H1 (cell line): ENCODE measurements around the gene TBX18. TPM values are rescaled to one million over a fixed set of nuclear protein-coding genes. Genes with fewer than 3 reads are reported as not detected.

Source experiments
- CTCF ChIA-PET: fragments of 300-600 bp; sonication (Branson Sonifier 250); formaldehyde crosslinking; loops from one replicate; lab custom pipeline; 2021; ENCODE audit not compliant: partially characterized antibody; lab: Charles Lee
- POLR2A ChIA-PET: fragments of 300-600 bp; sonication (Branson Sonifier 250); formaldehyde crosslinking; loops from one replicate; lab custom pipeline; 2021; ENCODE audit warnings: inconsistent platforms; ENCODE audit not compliant: partially characterized antibody; lab: Charles Lee
- DNase-seq, 2 experiments: peaks; one replicate each; pipeline versions ENCODE4 v3.0.0 to v3.0.0-alpha.2; 2010 to 2022; ENCODE audit warnings: low spot score in 2 of 2, low read depth in 1 of 2, mixed read lengths in 1 of 2
- FAIRE-seq: peaks from 2 replicates; lab custom pipeline; 2011; peaks lifted over from hg19 to GRCh38; lab: Jason Lieb, UNC
- H2AFZ ChIP-seq: 2 replicates; pipeline ENCODE4 v1.8.1; 2012; ENCODE audit warnings: low read length, inconsistent platforms
- H2AK5ac ChIP-seq: 2 replicates; pipeline ENCODE4 v1.6.1; 2013; ENCODE audit warnings: low read depth, low read length
- H2BK120ac ChIP-seq: replicated peaks from 2 replicates; pipeline ENCODE3; 2013; ENCODE audit warnings: low read depth, low read length, inconsistent platforms
- H2BK12ac ChIP-seq: 2 replicates; pipeline ENCODE4 v1.6.1; 2013; ENCODE audit warnings: low read depth, low read length
- H2BK15ac ChIP-seq: 2 replicates; pipeline ENCODE4 v1.6.1; 2013; ENCODE audit warnings: low read length
- H2BK20ac ChIP-seq: 2 replicates; pipeline ENCODE4 v1.6.1; 2013; ENCODE audit warnings: low read length
- H2BK5ac ChIP-seq: 2 replicates; pipeline ENCODE4 v1.6.1; 2013; ENCODE audit warnings: low read depth, low read length
- H3K14ac ChIP-seq: 2 replicates; pipeline ENCODE4 v1.6.1; 2013; ENCODE audit warnings: inconsistent platforms; ENCODE audit not compliant: insufficient read length
- H3K18ac ChIP-seq: 2 replicates; pipeline ENCODE4 v1.6.1; 2013; ENCODE audit warnings: low read length; ENCODE audit errors: extremely low read depth
- H3K23ac ChIP-seq: 2 replicates; pipeline ENCODE4 v1.6.1; 2013; ENCODE audit warnings: inconsistent platforms; ENCODE audit not compliant: insufficient read length
- H3K23me2 ChIP-seq: 2 replicates; pipeline ENCODE4 v1.6.1; 2013; ENCODE audit warnings: low read depth, low read length
- H3K27ac ChIP-seq: 2 replicates; pipeline ENCODE4 v1.6.1; 2011; ENCODE audit warnings: low read depth, low read length, inconsistent platforms
- H3K27me3 ChIP-seq, 4 experiments: replicated peaks in 1 of 4; 1 replicate in 1 of 4; 2 replicates in 3 of 4; pipeline versions ENCODE4 v1.6.1 to v1.8.1; 2011 to 2013; ENCODE audit warnings: low read length in 3 of 4, mild to moderate bottlenecking in 3 of 4, inconsistent platforms in 2 of 4, mixed read lengths in 2 of 4, moderate library complexity in 1 of 4; ENCODE audit not compliant: control insufficient read depth in 3 of 4, insufficient read depth in 3 of 4; ENCODE audit errors: extremely low read depth in 1 of 4
- H3K36me3 ChIP-seq, 4 experiments: 2 replicates each; pipeline versions ENCODE4 v1.6.1 to v1.8.1; 2011 to 2013; ENCODE audit warnings: mild to moderate bottlenecking in 4 of 4, low read length in 3 of 4, moderate library complexity in 2 of 4, control low read depth in 1 of 4, inconsistent platforms in 1 of 4; ENCODE audit not compliant: insufficient read depth in 4 of 4, control insufficient read depth in 2 of 4
- H3K4ac ChIP-seq: replicated peaks from 2 replicates; pipeline ENCODE3; 2013; ENCODE audit warnings: low read length, low read depth, mixed read lengths, inconsistent platforms; ENCODE audit not compliant: insufficient read length
- H3K4me1 ChIP-seq, 4 experiments: replicated peaks in 1 of 4; 1 replicate in 1 of 4; 2 replicates in 3 of 4; pipeline versions ENCODE4 v1.6.1 to v1.8.1; 2011 to 2013; ENCODE audit warnings: low read length in 3 of 4, inconsistent platforms in 2 of 4, mixed read lengths in 1 of 4; ENCODE audit not compliant: insufficient read depth in 4 of 4, control insufficient read depth in 3 of 4
- H3K4me2 ChIP-seq, 2 experiments: 2 replicates each; pipeline versions ENCODE4 v1.6.1 to v1.8.1; 2011 to 2013; ENCODE audit warnings: low read depth in 2 of 2, low read length in 2 of 2, control low read depth in 1 of 2, inconsistent platforms in 1 of 2, mild to moderate bottlenecking in 1 of 2; ENCODE audit not compliant: insufficient read depth in 1 of 2
- H3K4me3 ChIP-seq, 4 experiments: fragments of 200-600, 300-600 bp in 1 of 4; sonication (generic), shearing (Covaris generic), sonication (Bioruptor Twin) in 1 of 4; 2 replicates each; pipeline versions ENCODE4 v1.5.1 to v1.8.1; 2011 to 2016; ENCODE audit warnings: low read length in 4 of 4, low read depth in 3 of 4, control low read depth in 2 of 4, inconsistent platforms in 2 of 4, mild to moderate bottlenecking in 2 of 4, mixed read lengths in 1 of 4, moderate library complexity in 1 of 4; ENCODE audit not compliant: insufficient read depth in 2 of 4; ENCODE audit errors: extremely low read depth in 1 of 4
- H3K56ac ChIP-seq: replicated peaks from 2 replicates; pipeline ENCODE3; 2013; ENCODE audit warnings: low read depth, mild to moderate bottlenecking, mixed read lengths, low read length, inconsistent platforms; ENCODE audit not compliant: insufficient read length
- H3K79me1 ChIP-seq: 2 replicates; pipeline ENCODE4 v1.6.1; 2013; ENCODE audit warnings: low read depth, low read length, control low read depth
- H3K79me2 ChIP-seq, 2 experiments: 2 replicates each; pipeline versions ENCODE4 v1.6.1 to v1.8.1; 2012 to 2013; ENCODE audit warnings: low read length in 2 of 2, mild to moderate bottlenecking in 2 of 2, inconsistent platforms in 1 of 2; ENCODE audit not compliant: insufficient read depth in 2 of 2, control insufficient read depth in 1 of 2
- H3K9ac ChIP-seq, 4 experiments: replicated peaks in 1 of 4; 1 replicate in 1 of 4; 2 replicates in 3 of 4; pipeline versions ENCODE4 v1.6.1 to v1.8.1; 2011 to 2013; ENCODE audit warnings: low read depth in 3 of 4, low read length in 3 of 4, control low read depth in 2 of 4, mild to moderate bottlenecking in 2 of 4, moderate library complexity in 2 of 4, inconsistent platforms in 1 of 4; ENCODE audit errors: extremely low read depth in 1 of 4
- H3K9me3 ChIP-seq, 2 experiments: 2 replicates each; pipeline versions ENCODE4 v1.6.1 to v1.8.1; 2012 to 2013; ENCODE audit warnings: mild to moderate bottlenecking in 2 of 2, moderate library complexity in 2 of 2, control low read depth in 1 of 2, inconsistent platforms in 1 of 2, low read depth in 1 of 2, low read length in 1 of 2, mixed read lengths in 1 of 2; ENCODE audit not compliant: insufficient read depth in 2 of 2
- H4K20me1 ChIP-seq, 2 experiments: replicated peaks in 1 of 2; 2 replicates each; pipeline versions ENCODE3 to v1.8.1; 2011 to 2013; ENCODE audit warnings: inconsistent platforms in 2 of 2, low read length in 2 of 2, mild to moderate bottlenecking in 1 of 2; ENCODE audit not compliant: insufficient read depth in 2 of 2, control insufficient read depth in 1 of 2
- H4K5ac ChIP-seq: 2 replicates; pipeline ENCODE4 v1.6.1; 2013; ENCODE audit warnings: low read length, low read depth, mixed read lengths, inconsistent platforms; ENCODE audit not compliant: insufficient read length
- H4K8ac ChIP-seq: 2 replicates; pipeline ENCODE4 v1.8.0; 2013; ENCODE audit warnings: mild to moderate bottlenecking, moderate library complexity, low read length, inconsistent platforms; ENCODE audit not compliant: insufficient read depth; ENCODE audit errors: extremely low read depth
- H4K91ac ChIP-seq: replicated peaks from 2 replicates; pipeline ENCODE3; 2013; ENCODE audit warnings: low read length, mixed read lengths, inconsistent platforms; ENCODE audit not compliant: insufficient read length
- ASH2L ChIP-seq: fragments of 200-600, 300-600 bp; sonication (generic); IDR thresholded peaks from one replicate; pipeline ENCODE4 v1.7.1; 2017; ENCODE audit warnings: low read length
- BACH1 ChIP-seq: IDR thresholded peaks from 2 replicates; pipeline ENCODE4 v1.6.1; 2012; ENCODE audit warnings: low read length, improper control_type of control experiment
- BRCA1 ChIP-seq: IDR thresholded peaks from 2 replicates; pipeline ENCODE4 v1.6.1; 2012; ENCODE audit warnings: low read depth, low read length, improper control_type of control experiment
- CEBPB ChIP-seq: IDR thresholded peaks from 2 replicates; pipeline ENCODE4 v1.6.1; 2012; ENCODE audit warnings: low read depth, low read length
- EP300 ChIP-seq, 2 experiments: IDR thresholded peaks; 1 replicate in 1 of 2; 2 replicates in 1 of 2; pipeline ENCODE4 v1.6.1; 2011 to 2012; ENCODE audit warnings: low read depth in 2 of 2, low read length in 2 of 2, mild to moderate bottlenecking in 2 of 2, borderline replicate concordance in 1 of 2, inconsistent platforms in 1 of 2, moderate library complexity in 1 of 2
- FOSL1 ChIP-seq: IDR thresholded peaks from 2 replicates; pipeline ENCODE4 v1.6.1; 2011; ENCODE audit warnings: mild to moderate bottlenecking, low read depth, low read length, moderate library complexity; ENCODE audit not compliant: insufficient read depth
- HDAC2 ChIP-seq, 2 experiments: fragments of 300-600 bp in 1 of 2; sonication (generic) in 1 of 2; IDR thresholded peaks; 2 replicates each; pipeline ENCODE4 v1.6.1; 2011 to 2012; ENCODE audit warnings: low read depth in 2 of 2, low read length in 2 of 2, mild to moderate bottlenecking in 2 of 2, moderate library complexity in 2 of 2, borderline replicate concordance in 1 of 2, inconsistent platforms in 1 of 2
- JUN ChIP-seq: IDR thresholded peaks from 2 replicates; pipeline ENCODE4 v1.6.1; 2011; ENCODE audit warnings: low read depth, mild to moderate bottlenecking, improper control_type of control experiment, low read length
- RAD21 ChIP-seq, 2 experiments: IDR thresholded peaks in 1 of 2; conservative IDR thresholded peaks in 1 of 2; 2 replicates each; pipeline ENCODE4 v1.6.1; 2011; ENCODE audit warnings: low read depth in 2 of 2, low read length in 2 of 2, improper control_type of control experiment in 1 of 2, inconsistent platforms in 1 of 2, mild to moderate bottlenecking in 1 of 2, moderate library complexity in 1 of 2
- RNF2 ChIP-seq: fragments of 200-900, 300-1000 bp; sonication (generic); IDR thresholded peaks from 2 replicates; pipeline ENCODE4 v1.7.1; 2016; ENCODE audit warnings: borderline replicate concordance, low read depth, mild to moderate bottlenecking, antibody characterized with exemption, low read length; ENCODE audit not compliant: poor library complexity, severe bottlenecking; ENCODE audit errors: missing control alignments
- SAP30 ChIP-seq: fragments of 300-600 bp; sonication (generic); IDR thresholded peaks from 2 replicates; pipeline ENCODE4 v1.7.1; 2012; ENCODE audit warnings: low read length, moderate library complexity, mild to moderate bottlenecking, inconsistent platforms; ENCODE audit not compliant: insufficient read depth, insufficient replicate concordance
- SRF ChIP-seq: IDR thresholded peaks from 2 replicates; pipeline ENCODE4 v1.6.1; 2011; ENCODE audit warnings: mild to moderate bottlenecking, low read depth, low read length, moderate library complexity
- TAF1 ChIP-seq: IDR thresholded peaks from 2 replicates; pipeline ENCODE4 v1.6.1; 2011; ENCODE audit warnings: mild to moderate bottlenecking, low read depth, low read length
- TBP ChIP-seq: IDR thresholded peaks from 2 replicates; pipeline ENCODE4 v1.6.1; 2011; ENCODE audit warnings: low read depth, low read length, improper control_type of control experiment
- WGBS, 2 experiments: shearing (Covaris generic) in 1 of 2; methylation state at CpG; one replicate each; pipeline versions ENCODE4 v1.1.6 to v1.1.7; 2013 to 2015; ENCODE audit warnings: low lambda C conversion rate in 2 of 2, mixed read lengths in 2 of 2, inconsistent platforms in 1 of 2, low coverage in 1 of 2, missing lambda C conversion rate in 1 of 2; ENCODE audit not compliant: insufficient replicate concordance in 2 of 2, insufficient coverage in 1 of 2, insufficient read length in 1 of 2; ENCODE audit errors: extremely low coverage in 1 of 2, missing lambda C conversion rate in 1 of 2; 5-methylcytosine and 5-hydroxymethylcytosine counted together
- polyA plus RNA-seq, 7 experiments: library from polyadenylated mRNA; depleted of rRNA in 3 of 7; stranded (reverse) in 5 of 7; unstranded in 2 of 7; fragments of >200 nt in 5 of 7; fragments of 200-250 nt in 2 of 7; gene quantifications; 1 replicate in 5 of 7; 2 replicates in 1 of 7; 4 replicates in 1 of 7; pipeline versions ENCODE4 v1.2.1 to v1.2.3, GENCODE V29; 2011 to 2013; ENCODE audit warnings: missing spikeins in 2 of 7, mixed read lengths in 2 of 7
- total RNA-seq: library from RNA; stranded (reverse); fragmentation: NEBNext Ultra II Directional; extraction: Animal tissue kit (Norgen Biotek cat#: 25700); gene quantifications from 2 replicates; pipeline ENCODE4 v1.2.1, GENCODE V29; 2021

Gene TBX18
- total and polyA plus RNA-seq, 2 of the 8 experiments (the other 6 are each of a cell fraction or from before 2014, with no cell fraction given) = 0.02 TPM; not detected in 1

DNA sequence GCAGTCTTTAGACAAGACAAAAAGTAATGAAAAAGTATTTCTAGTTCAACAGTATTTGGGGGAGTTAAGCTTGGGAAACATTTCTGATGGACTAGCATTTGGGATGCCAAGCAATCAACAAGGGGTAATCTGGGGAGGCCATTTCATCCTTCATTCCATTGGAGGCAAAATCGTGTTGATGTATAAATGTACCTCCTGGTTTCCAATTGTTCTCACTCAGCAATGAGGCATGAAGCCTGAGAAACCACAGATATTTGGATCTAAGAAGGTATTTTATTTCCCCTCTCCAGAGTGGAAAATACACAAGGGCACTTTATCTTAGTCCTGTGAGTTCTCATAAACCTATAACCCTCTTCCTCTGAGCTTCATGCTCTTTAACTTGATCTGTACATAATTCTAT, 68.2 kb downstream of the TBX18 start:
- ChIA-PET POLR2A (no interaction called here), CTCF (interaction anchor here (2.5 kb wide), 1 partner anchor 10 kb away, joined by 8 read pairs; no protein-coding TSS in a partner anchor)
- Histone ChIP-seq H3K9me3 (0 out of 4 replicates have a peak, but pooled peaks cover 0 to 4% of the 10 kb centered on the region in 2 experiments), H3K4me2 (no peak overlapping the region), H3K23ac (no peak overlapping the region), H3K18ac (no peak overlapping the region), H2BK5ac (no peak overlapping the region), H3K4me1 (no peaks in the 10 kb centered on the region), H3K23me2 (no peaks in the 10 kb centered on the region), H3K9ac (no peak overlapping the region), H4K8ac (no peak overlapping the region), H3K36me3 (no peaks in the 10 kb centered on the region), H2AFZ (no peak overlapping the region), H2BK20ac (no peak overlapping the region), H4K20me1 (no peaks in the 10 kb centered on the region), H3K4ac (no peak overlapping the region), H3K4me3 (no peak overlapping the region), H2BK15ac (no peak overlapping the region), H2AK5ac (no peak overlapping the region), H3K56ac (no peak overlapping the region), H3K79me1 (no peaks in the 10 kb centered on the region), H4K5ac (no peak overlapping the region), H2BK120ac (no peak overlapping the region), H4K91ac (no peak overlapping the region), H3K27ac (no peak overlapping the region), H3K14ac (no peak overlapping the region), H2BK12ac (no peak overlapping the region), H3K27me3 (peaks cover 0 to 1% (median 0%) of the 10 kb centered on the region in 4 experiments; a peak in 1 of 7 replicates), H3K79me2 (no peaks in the 10 kb centered on the region)
- DNase-seq (no peak), FAIRE-seq (no peak)
- 94% methylated on average over 1 of the region's 1 CpG; no CpG with 5 or more reads in 1 of the 2 experiments for WGBS, 2 experiments
- TF ChIP-seq TBP (no peak), BACH1 (no peak), SAP30 (no peak), EP300 (IDR thresholded peaks at IDR 0.05; ENCODE audit: borderline replicate concordance in 1 of 2, low read depth in 2 of 2, low read length in 2 of 2) (no peak), FOSL1 (no peak), TAF1 (no peak), BRCA1 (no peak), RAD21 (IDR thresholded peaks at IDR 0.05 in 1 of 2, conservative IDR thresholded peaks at IDR 0.05 in 1 of 2; ENCODE audit: low read depth in 2 of 2, low read length in 2 of 2) (no peak), SRF (no peak), HDAC2 (IDR thresholded peaks at IDR 0.05; ENCODE audit: borderline replicate concordance in 1 of 2, low read depth in 2 of 2, low read length in 2 of 2) (no peak), JUN (no peak), ASH2L (no peak), CEBPB (no peak), RNF2 (no peak)
